Kidney (tissue), 14 donors: ENCODE results near the gene NAXD. TPM values are rescaled to one million over a fixed set of nuclear protein-coding genes. Genes with fewer than 3 reads are reported as not detected.
A peak's percentile ranks its signal among the peaks of the same experiment; 100 is the strongest.

Experiments used
- DNase-seq, 5 donors: peaks; one replicate each; pipeline ENCODE4 v3.0.0-alpha.2; 2013 to 2020
- FAIRE-seq: peaks from 2 replicates; lab custom pipeline; 2012; peaks lifted over from hg19 to GRCh38; lab: Jason Lieb, UNC
- H3K27ac ChIP-seq, 2 donors: one replicate each; pipeline ENCODE4 v1.7.0; 2013; ENCODE audit warnings: low read depth in 2 of 2, low read length in 2 of 2, inconsistent platforms in 1 of 2
- H3K27me3 ChIP-seq: one replicate; pipeline ENCODE4 v1.7.1; 2013; ENCODE audit warnings: low read length, inconsistent platforms; ENCODE audit not compliant: control insufficient read depth, insufficient read depth
- H3K36me3 ChIP-seq, 3 donors: one replicate each; pipeline versions ENCODE4 v1.7.0 to v1.7.1; 2013; ENCODE audit warnings: low read length in 3 of 3, control low read depth in 1 of 3, inconsistent platforms in 1 of 3; ENCODE audit not compliant: insufficient read depth in 3 of 3, control insufficient read depth in 2 of 3
- H3K4me1 ChIP-seq, 3 donors: one replicate each; pipeline versions ENCODE4 v1.7.0 to v1.7.1; 2013; ENCODE audit warnings: low read length in 3 of 3, inconsistent platforms in 1 of 3, low read depth in 1 of 3; ENCODE audit not compliant: control insufficient read depth in 2 of 3, insufficient read depth in 2 of 3
- H3K4me3 ChIP-seq, 3 donors: one replicate each; pipeline versions ENCODE4 v1.7.0 to v1.8.1; 2013; ENCODE audit warnings: low read length in 3 of 3, control low read depth in 1 of 3, inconsistent platforms in 1 of 3
- H3K9ac ChIP-seq, 3 donors: one replicate each; pipeline versions ENCODE4 v1.7.0 to v1.7.1; 2013; ENCODE audit warnings: low read length in 3 of 3, control low read depth in 1 of 3, inconsistent platforms in 1 of 3
- H3K9me3 ChIP-seq, 3 donors: one replicate each; pipeline versions ENCODE4 v1.7.0 to v1.7.1; 2013; ENCODE audit warnings: low read length in 3 of 3, control low read depth in 1 of 3, inconsistent platforms in 1 of 3; ENCODE audit not compliant: control insufficient read depth in 2 of 3, insufficient read depth in 1 of 3
- CTCF ChIP-seq: IDR thresholded peaks from 3 replicates; pipeline ENCODE4 v1.5.1; 2012; ENCODE audit warnings: mild to moderate bottlenecking, moderate library complexity, borderline replicate concordance; ENCODE audit not compliant: insufficient read depth; ENCODE audit errors: extremely low read depth
- intact Hi-C: fragments of 100-400 bp; cut with DNase I; formaldehyde crosslinking; loops from one replicate; pipeline ENCODE4 v1.11.1; 2022
- polyA plus RNA-seq: library from polyadenylated mRNA; stranded (reverse); fragments of 350-450 nt; fragmentation: Illumina TruSeq; extraction: RNeasy Lipid Tissue Mini Kit (QIAGEN cat#74804); gene quantifications from one replicate; pipeline ENCODE4 v1.2.3, GENCODE V29; 2014; ENCODE audit warnings: low read depth, low replicate concordance; ENCODE audit not compliant: insufficient read depth
- total RNA-seq: library from RNA; stranded (reverse); fragmentation: NEBNext Ultra II Directional; extraction: Animal tissue kit (Norgen Biotek cat#: 25700); gene quantifications from one replicate; pipeline ENCODE4 v1.2.1, GENCODE V29; 2021
- donor health status: control.
- donor health status: control.
- donor health status: control.
- donor health status: control.
- donor health status: control.
- donor health status: DM: yes; HTN: yes; CAD: no.
- donor health status: Normal renal cell carcinoma (clear cell type).

Gene NAXD
- total and polyA plus RNA-seq, 2 donors from 2014 or later = 37.9 to 52.7 TPM

GRCh38 chr13:110683203-110683883, 68.0 kb downstream of the NAXD start:
- FAIRE-seq = no peak

GRCh38 chr13:110683921-110684320, 68.6 kb downstream of the NAXD start:
- TF ChIP-seq CTCF = no peak
- Histone ChIP-seq H3K27ac (no peak overlapping the region), H3K27me3 (no peaks in the 10 kb centered on the region), H3K4me1 (peaks cover 0 to 4% (median 0%) of the 10 kb centered on the region in 3 donors), H3K9ac (no peak overlapping the region), H3K9me3 (no peaks in the 10 kb centered on the region), H3K36me3 (peaks cover 7 to 15% (median 11%) of the 10 kb centered on the region in 3 donors), H3K4me3 (no peak overlapping the region)
- DNase-seq (no peak), FAIRE-seq (no peak)
- intact Hi-C loops = no loop called here

More at GRCh38 chr13:110683203-110683883, 68.0 kb downstream of the NAXD start:
- peak; percentile 4 for TF ChIP-seq CTCF
- H3K4me3 ChIP-seq = no peak overlapping the region
- no peaks in the 10 kb centered on the region for H3K27me3 ChIP-seq
- DNase-seq = peak in 1 of 5 donors; percentile 17
- H3K9ac ChIP-seq = no peak overlapping the region
- peaks cover 11 to 17% (median 13%) of the 10 kb centered on the region in 3 donors for H3K36me3 ChIP-seq
- H3K4me1 ChIP-seq = peaks cover 0 to 4% (median 0%) of the 10 kb centered on the region in 3 donors
- H3K27ac ChIP-seq = no peak overlapping the region
- intact Hi-C loops = no loop called here
- no peaks in the 10 kb centered on the region for H3K9me3 ChIP-seq

- FAIRE-seq = peak; percentile 29
- Histone ChIP-seq H3K36me3 (peaks cover 8 to 14% (median 11%) of the 10 kb centered on the region in 3 donors), H3K4me3 (no peak overlapping the region), H3K4me1 (peaks cover 0 to 4% (median 0%) of the 10 kb centered on the region in 3 donors), H3K9me3 (no peaks in the 10 kb centered on the region), H3K27me3 (no peaks in the 10 kb centered on the region), H3K27ac (no peak overlapping the region), H3K9ac (no peak overlapping the region)
- no peak for TF ChIP-seq CTCF
- intact Hi-C loops = no loop called here
- no peak for DNase-seq
Observed at GRCh38 chr13:110684388-110685056, 69.2 kb downstream of the NAXD start.
